GM19463 (cell line): ENCODE measurements around the gene PTGS1.
"Not testable (repeated sequence)": the region's sequence is repeated elsewhere in the genome, so short reads cannot be mapped to it uniquely, and the experiment has no call there.

Experiments used
- ATAC-seq: cut with Tn5 transposase; IDR thresholded peaks from one replicate; pipeline ENCODE4 v1.9.1; 2021; ENCODE audit warnings: mild to moderate bottlenecking, moderate library complexity; ENCODE audit not compliant: unreplicated experiment

Gene PTGS1

GRCh38 chr9:122370869-122371755 lies at the start of gene PTGS1:
Gene PTGS1, plus strand, starts transcription at chr9:122371024. Its CDS starts 61 bp downstream, at chr9:122371085.
- ATAC-seq, result peak; percentile 74

GRCh38 chr9:122322553-122322952 lies 48.3 kb upstream of the PTGS1 start:
- ATAC-seq, result no peak

- not testable (repeated sequence) for ATAC-seq
These were observed 46.2 kb upstream of the PTGS1 start for GRCh38 chr9:122324665-122325064.

- no peak for ATAC-seq
These were observed 45.7 kb upstream of the PTGS1 start for GRCh38 chr9:122325124-122325523.

- ATAC-seq, result no peak
These were observed 43.6 kb upstream of the PTGS1 start for GRCh38 chr9:122327175-122327574.

- ATAC-seq, result no peak
These were observed 41.2 kb upstream of the PTGS1 start for GRCh38 chr9:122329597-122329996.

GRCh38 chr9:122330466-122330865 lies 40.4 kb upstream of the PTGS1 start:
- ATAC-seq, result not testable (repeated sequence)

GRCh38 chr9:122331523-122331927 lies 39.3 kb upstream of the PTGS1 start:
- no peak for ATAC-seq

- no peak for ATAC-seq
These were observed 38.7 kb upstream of the PTGS1 start for GRCh38 chr9:122332083-122332482.

GRCh38 chr9:122332644-122333043 lies 38.2 kb upstream of the PTGS1 start:
- no peak for ATAC-seq

GRCh38 chr9:122333169-122333808 lies 37.5 kb upstream of the PTGS1 start:
- ATAC-seq, result no peak

GRCh38 chr9:122334916-122335315 lies 35.9 kb upstream of the PTGS1 start:
- no peak for ATAC-seq

- ATAC-seq, result no peak
These were observed 34.6 kb upstream of the PTGS1 start for GRCh38 chr9:122336189-122336588.

GRCh38 chr9:122336866-122337555 lies 33.8 kb upstream of the PTGS1 start:
- ATAC-seq, result no peak

GRCh38 chr9:122337556-122337929 lies 33.3 kb upstream of the PTGS1 start:
- no peak for ATAC-seq

- ATAC-seq, result no peak
These were observed 32.3 kb upstream of the PTGS1 start for GRCh38 chr9:122338536-122338935.

- ATAC-seq, result no peak
These were observed 31.8 kb upstream of the PTGS1 start for GRCh38 chr9:122338994-122339393.

GRCh38 chr9:122339579-122339978 lies 31.2 kb upstream of the PTGS1 start:
- no peak for ATAC-seq

GRCh38 chr9:122340161-122340560 lies 30.7 kb upstream of the PTGS1 start:
- ATAC-seq, result no peak

- ATAC-seq, result no peak
These were observed 28.3 kb upstream of the PTGS1 start for GRCh38 chr9:122342323-122343050.
